K562 (cell line): ENCODE measurements around the gene FIS1. TPM values are rescaled to one million over a fixed set of nuclear protein-coding genes. Genes with fewer than 3 reads are reported as not detected.

Experiments used
- CCNT2 ChIP-seq: IDR thresholded peaks from 2 replicates; pipeline ENCODE4 v1.6.1; 2011; ENCODE audit warnings: borderline replicate concordance, low read depth, mild to moderate bottlenecking, moderate library complexity, mixed read lengths, low read length; ENCODE audit not compliant: insufficient read length; ENCODE audit errors: extremely low read depth
- CREB3 ChIP-seq: fragments of 450-650 bp; conservative IDR thresholded peaks from 2 replicates; pipeline ENCODE4 v1.6.1; 2016; ENCODE audit warnings: missing genetic modification characterization, low read depth, mild to moderate bottlenecking, missing compliant biosample characterization, moderate library complexity
- EP400 ChIP-seq: fragments of 450-650 bp; IDR thresholded peaks from 2 replicates; pipeline ENCODE4 v1.6.1; 2017; ENCODE audit warnings: antibody characterized with exemption, mild to moderate bottlenecking, moderate library complexity
- ESRRB ChIP-seq: fragments of 250-450 bp; sonication (Bioruptor Pico); IDR thresholded peaks from 2 replicates; pipeline ENCODE4 v1.5.0; 2020; ENCODE audit warnings: mild to moderate bottlenecking, moderate library complexity, borderline replicate concordance
- EWSR1 ChIP-seq: fragments of 450-650 bp; IDR thresholded peaks from 2 replicates; pipeline ENCODE4 v1.6.1; 2018; ENCODE audit warnings: borderline replicate concordance, mild to moderate bottlenecking, low read depth, moderate library complexity; ENCODE audit not compliant: partially characterized antibody
- GMEB1 ChIP-seq: fragments of 250-450 bp; sonication (Bioruptor Pico); IDR thresholded peaks from 2 replicates; pipeline ENCODE4 v1.4.0; 2020; ENCODE audit warnings: mild to moderate bottlenecking
- HINFP ChIP-seq: fragments of 450-650 bp; conservative IDR thresholded peaks from 2 replicates; pipeline ENCODE4 v1.6.1; 2016; ENCODE audit warnings: missing genetic modification characterization, low read depth, mild to moderate bottlenecking, control low read depth, missing compliant biosample characterization
- HMGXB4 ChIP-seq: sonication (generic); formaldehyde crosslinking; IDR thresholded peaks from 2 replicates; pipeline ENCODE4 v1.8.1; 2023; ENCODE audit warnings: mild to moderate bottlenecking, missing genetic modification reagents
- ID3 ChIP-seq, 2 experiments: fragments of 250-450 bp in 1 of 2; fragments of 450-650 bp in 1 of 2; sonication (Bioruptor Pico) in 1 of 2; IDR thresholded peaks; 2 replicates each; pipeline versions ENCODE4 v1.6.1 to v1.8.0; 2016 to 2021; ENCODE audit warnings: mild to moderate bottlenecking in 2 of 2, moderate library complexity in 2 of 2, missing compliant biosample characterization in 1 of 2, missing genetic modification characterization in 1 of 2
- RBM25 ChIP-seq: fragments of 200-400 bp; formaldehyde crosslinking; IDR thresholded peaks from 2 replicates; pipeline ENCODE4 v1.6.1; 2018; ENCODE audit warnings: low read length, low read depth, moderate library complexity; ENCODE audit not compliant: severe bottlenecking
- VEZF1 ChIP-seq: fragments of 200-800 bp; sonication (Bioruptor generic); IDR thresholded peaks from 2 replicates; pipeline ENCODE4 v1.6.1; 2017; ENCODE audit warnings: missing genetic modification characterization, missing compliant biosample characterization
- ZNF134 ChIP-seq: fragments of 250-450 bp; sonication (Bioruptor Pico); conservative IDR thresholded peaks from 2 replicates; pipeline ENCODE4 v1.4.0; 2020
- ZNF274 ChIP-seq: IDR thresholded peaks from 2 replicates; pipeline ENCODE4 v1.6.1; 2011; ENCODE audit warnings: low read depth, mild to moderate bottlenecking, low read length, moderate library complexity, borderline replicate concordance
- ZNF277 ChIP-seq: fragments of 250-450 bp; sonication (Bioruptor Pico); IDR thresholded peaks from 2 replicates; pipeline ENCODE4 v1.8.0; 2022; ENCODE audit warnings: inconsistent platforms, mild to moderate bottlenecking, moderate library complexity, borderline replicate concordance
- ZNF830 ChIP-seq: fragments of 250-450 bp; sonication (Bioruptor Pico); IDR thresholded peaks from 2 replicates; pipeline ENCODE4 v1.5.0; 2021; ENCODE audit warnings: mild to moderate bottlenecking
- polyA plus RNA-seq, 8 experiments: library from polyadenylated mRNA; depleted of rRNA in 4 of 8; stranded (reverse) in 5 of 8; unstranded in 3 of 8; fragments of >200 nt; fragmentation: Nextera tagmentation in 2 of 8; fragmentation: Illumina TruSeq in 1 of 8; extraction: Ambion mirVana in 2 of 8; extraction: Trizol in 1 of 8; gene quantifications; 2 replicates each; pipeline versions ENCODE4 v1.2.1 to v1.2.3, GENCODE V29; 2011 to 2014; ENCODE audit warnings: inconsistent platforms in 1 of 8, missing spikeins in 1 of 8
- total RNA-seq, 7 experiments: library from RNA; depleted of rRNA in 6 of 7; stranded (reverse); fragments of >200 nt in 6 of 7; fragmentation: Illumina TruSeq in 2 of 7; extraction: Trizol in 2 of 7; gene quantifications; 2 replicates each; pipeline versions ENCODE4 v1.2.1 to v1.2.3, GENCODE V29; 2011 to 2021; ENCODE audit warnings: low replicate concordance in 1 of 7

Gene FIS1
- total and polyA plus RNA-seq, 9 of the 15 experiments (the other 6 are each of a cell fraction or from before 2014, with no cell fraction given), result 86.0 to 257 (median 144) TPM

GRCh38 chr7:101217388-101218235, 27.3 kb downstream of the FIS1 start, which contains the start of the genes PLOD3 and ZNHIT1 (continued):
- no peak for TF ChIP-seq HINFP (tag)
- TF ChIP-seq GMEB1 (CRISPR knock-in tag), result peak; percentile 12; the same call in 1 of the 2 replicates
- TF ChIP-seq VEZF1 (CRISPR knock-in tag), result peak; percentile 83
- TF ChIP-seq EWSR1, result no peak
- TF ChIP-seq ESRRB (CRISPR knock-in tag), result no peak
- TF ChIP-seq ZNF277 (CRISPR knock-in tag), result no peak
- TF ChIP-seq RBM25, result no peak
- no peak for TF ChIP-seq ZNF134 (CRISPR knock-in tag)
- peak; percentile 77 for TF ChIP-seq CCNT2
- TF ChIP-seq ID3 (CRISPR knock-in tag; IDR thresholded peaks at IDR 0.05), result no peak
- no peak for TF ChIP-seq ID3 (tag; IDR thresholded peaks at IDR 0.05)
- no peak for TF ChIP-seq CREB3
- peak; percentile 72; the same call in 1 of the 2 replicates for TF ChIP-seq EP400
- TF ChIP-seq HMGXB4 (CRISPR knock-in tag), result no peak
- no peak for TF ChIP-seq ZNF830 (CRISPR knock-in tag)
- no peak for TF ChIP-seq ZNF274
